NB4 (cell line): ENCODE measurements around the gene SENP2.

ENCODE experiments used
- DNase-seq: peaks from one replicate; pipeline ENCODE4 v3.0.0; 2010; ENCODE audit warnings: low read depth
- H3K4me3 ChIP-seq: one replicate; pipeline ENCODE4 v1.5.1; 2011; ENCODE audit warnings: mild to moderate bottlenecking, low read depth, low read length, moderate library complexity
- CTCF ChIP-seq: IDR thresholded peaks from one replicate; pipeline ENCODE4 v1.5.1; 2012; ENCODE audit warnings: low read depth, low read length
- MAX ChIP-seq: IDR thresholded peaks from 2 replicates; pipeline ENCODE4 v1.6.1; 2011; ENCODE audit warnings: low read depth, low read length
- MYC ChIP-seq: IDR thresholded peaks from 2 replicates; pipeline ENCODE4 v1.6.1; 2011; ENCODE audit warnings: low read depth, low read length
- POLR2A ChIP-seq: IDR thresholded peaks from 2 replicates; pipeline ENCODE4 v1.6.1; 2011; ENCODE audit warnings: mild to moderate bottlenecking; ENCODE audit not compliant: insufficient read length; ENCODE audit errors: extremely low read depth

Gene SENP2

GRCh38 chr3:185585859-185586685 is at the start of gene SENP2:
Gene SENP2 (plus strand): TSS chr3:185586295. CDS start chr3:185586414, 119 bp downstream.
- peak within 1 kb of the TSS; percentile 80 for H3K4me3 ChIP-seq
- DNase-seq = peak; percentile 98
- TF ChIP-seq MAX (peak; percentile 85), CTCF (no peak), POLR2A (peak; percentile 66), MYC (peak; percentile 82)

GRCh38 chr3:185537369-185537970 is 48.6 kb upstream of the SENP2 start:
- peak; percentile 98 for DNase-seq

GRCh38 chr3:185539934-185540333 is 46.2 kb upstream of the SENP2 start:
- DNase-seq = no peak
- TF ChIP-seq CTCF (no peak), MAX (no peak), POLR2A (no peak), MYC (no peak)
- H3K4me3 ChIP-seq = no peak overlapping the region

More at GRCh38 chr3:185537369-185537970, 48.6 kb upstream of the SENP2 start:
- H3K4me3 ChIP-seq = no peak overlapping the region
- TF ChIP-seq CTCF (no peak), MAX (peak; percentile 86), MYC (peak; percentile 84), POLR2A (no peak)

GRCh38 chr3:185540695-185541094 is 45.4 kb upstream of the SENP2 start:
- no peak for DNase-seq
- TF ChIP-seq POLR2A (no peak), MAX (no peak), CTCF (no peak), MYC (no peak)
- H3K4me3 ChIP-seq = no peak overlapping the region

GRCh38 chr3:185549122-185549521 is 37.0 kb upstream of the SENP2 start:
- H3K4me3 ChIP-seq = no peak overlapping the region
- no peak for DNase-seq
- no peak for TF ChIP-seq MYC
- TF ChIP-seq CTCF = no peak
- no peak for TF ChIP-seq POLR2A
- TF ChIP-seq MAX = no peak
